DND-41 (cell line): ENCODE data around the gene HCN2.

Experiments
- ATAC-seq: fragments of 200-7000 bp; cut with Tn5 transposase; 3 replicates; pipeline ENCODE4 v1.9.1; 2021; ENCODE audit warnings: low read depth; ENCODE audit not compliant: insufficient read depth
- DNase-seq: peaks from one replicate; pipeline ENCODE4 v3.0.0-alpha.2; 2020
- H2AFZ ChIP-seq: 2 replicates; pipeline ENCODE4 v1.6.0; 2012; ENCODE audit warnings: low read depth, low read length
- H3K27ac ChIP-seq: 2 replicates; pipeline ENCODE4 v1.5.1; 2012; ENCODE audit warnings: low read length, inconsistent platforms
- H3K27me3 ChIP-seq: fragments of 200-600 bp; sonication (generic); 2 replicates; pipeline ENCODE4 v1.6.0; 2012; ENCODE audit warnings: low read length, mild to moderate bottlenecking, inconsistent platforms; ENCODE audit not compliant: insufficient read depth, poor library complexity
- H3K36me3 ChIP-seq: 2 replicates; pipeline ENCODE4 v1.5.1; 2012; ENCODE audit warnings: low read length, inconsistent platforms; ENCODE audit not compliant: insufficient read depth
- H3K4me1 ChIP-seq: 2 replicates; pipeline ENCODE4 v1.5.1; 2012; ENCODE audit warnings: mild to moderate bottlenecking, low read length; ENCODE audit not compliant: insufficient read depth
- H3K4me2 ChIP-seq: 2 replicates; pipeline ENCODE4 v1.6.0; 2012; ENCODE audit warnings: mild to moderate bottlenecking, moderate library complexity, low read length, inconsistent platforms; ENCODE audit not compliant: insufficient read depth
- H3K4me3 ChIP-seq, 2 experiments: fragments of 200-600 bp in 1 of 2; shearing (Covaris generic) in 1 of 2; 2 replicates each; pipeline ENCODE4 v1.5.1; 2012 to 2016; ENCODE audit warnings: inconsistent platforms in 2 of 2, low read length in 2 of 2, mild to moderate bottlenecking in 2 of 2, low read depth in 1 of 2, moderate library complexity in 1 of 2
- H3K79me2 ChIP-seq: 2 replicates; pipeline ENCODE4 v1.6.0; 2012; ENCODE audit warnings: low read length, inconsistent platforms; ENCODE audit not compliant: insufficient read depth
- H3K9ac ChIP-seq: 2 replicates; pipeline ENCODE4 v1.6.0; 2012; ENCODE audit warnings: low read depth, mild to moderate bottlenecking, inconsistent platforms, low read length, moderate library complexity
- H3K9me3 ChIP-seq: 2 replicates; pipeline ENCODE4 v1.5.1; 2012; ENCODE audit warnings: low read length, moderate library complexity, mild to moderate bottlenecking, inconsistent platforms; ENCODE audit not compliant: insufficient read depth, severe bottlenecking
- H4K20me1 ChIP-seq: 2 replicates; pipeline ENCODE4 v1.6.0; 2012; ENCODE audit warnings: low read length; ENCODE audit not compliant: insufficient read depth
- EZH2 ChIP-seq: IDR thresholded peaks from 3 replicates; pipeline ENCODE4 v1.6.1; 2012; ENCODE audit warnings: borderline replicate concordance, low read depth, mild to moderate bottlenecking, moderate library complexity, low read length, inconsistent platforms; ENCODE audit not compliant: severe bottlenecking
- TF ChIP-seq, protein P1 (sequence below): IDR thresholded peaks from 2 replicates; pipeline ENCODE4 v1.5.1; 2012; ENCODE audit warnings: borderline replicate concordance, low read length, moderate library complexity, mild to moderate bottlenecking; ENCODE audit not compliant: poor library complexity, severe bottlenecking; ENCODE audit errors: extremely low read depth

The HCN2 gene

GRCh38 chr19:573519-573825 is 16.2 kb upstream of the HCN2 start:
- peak overlapping the region; percentile 78 for H3K9ac ChIP-seq
- H3K4me1 ChIP-seq: peaks cover 36% of the 10 kb centered on the region
- H3K27ac ChIP-seq: peak overlapping the region; percentile 79
- H2AFZ ChIP-seq: no peak overlapping the region; the same call in 1 of the 2 replicates
- H4K20me1 ChIP-seq: peaks cover 51% of the 10 kb centered on the region
- ATAC-seq (no peak), DNase-seq (no peak)
- no peaks in the 10 kb centered on the region for H3K9me3 ChIP-seq
- no peaks in the 10 kb centered on the region for H3K27me3 ChIP-seq
- peaks cover 61% of the 10 kb centered on the region for H3K79me2 ChIP-seq
- peaks cover 31% of the 10 kb centered on the region for H3K36me3 ChIP-seq
- TF ChIP-seq, protein P1, sequence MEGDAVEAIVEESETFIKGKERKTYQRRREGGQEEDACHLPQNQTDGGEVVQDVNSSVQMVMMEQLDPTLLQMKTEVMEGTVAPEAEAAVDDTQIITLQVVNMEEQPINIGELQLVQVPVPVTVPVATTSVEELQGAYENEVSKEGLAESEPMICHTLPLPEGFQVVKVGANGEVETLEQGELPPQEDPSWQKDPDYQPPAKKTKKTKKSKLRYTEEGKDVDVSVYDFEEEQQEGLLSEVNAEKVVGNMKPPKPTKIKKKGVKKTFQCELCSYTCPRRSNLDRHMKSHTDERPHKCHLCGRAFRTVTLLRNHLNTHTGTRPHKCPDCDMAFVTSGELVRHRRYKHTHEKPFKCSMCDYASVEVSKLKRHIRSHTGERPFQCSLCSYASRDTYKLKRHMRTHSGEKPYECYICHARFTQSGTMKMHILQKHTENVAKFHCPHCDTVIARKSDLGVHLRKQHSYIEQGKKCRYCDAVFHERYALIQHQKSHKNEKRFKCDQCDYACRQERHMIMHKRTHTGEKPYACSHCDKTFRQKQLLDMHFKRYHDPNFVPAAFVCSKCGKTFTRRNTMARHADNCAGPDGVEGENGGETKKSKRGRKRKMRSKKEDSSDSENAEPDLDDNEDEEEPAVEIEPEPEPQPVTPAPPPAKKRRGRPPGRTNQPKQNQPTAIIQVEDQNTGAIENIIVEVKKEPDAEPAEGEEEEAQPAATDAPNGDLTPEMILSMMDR: no peak
- TF ChIP-seq EZH2: no peak
- H3K4me2 ChIP-seq: peak overlapping the region; percentile 72
- H3K4me3 ChIP-seq: peak overlapping the region; percentile 77 to 94

DNA sequence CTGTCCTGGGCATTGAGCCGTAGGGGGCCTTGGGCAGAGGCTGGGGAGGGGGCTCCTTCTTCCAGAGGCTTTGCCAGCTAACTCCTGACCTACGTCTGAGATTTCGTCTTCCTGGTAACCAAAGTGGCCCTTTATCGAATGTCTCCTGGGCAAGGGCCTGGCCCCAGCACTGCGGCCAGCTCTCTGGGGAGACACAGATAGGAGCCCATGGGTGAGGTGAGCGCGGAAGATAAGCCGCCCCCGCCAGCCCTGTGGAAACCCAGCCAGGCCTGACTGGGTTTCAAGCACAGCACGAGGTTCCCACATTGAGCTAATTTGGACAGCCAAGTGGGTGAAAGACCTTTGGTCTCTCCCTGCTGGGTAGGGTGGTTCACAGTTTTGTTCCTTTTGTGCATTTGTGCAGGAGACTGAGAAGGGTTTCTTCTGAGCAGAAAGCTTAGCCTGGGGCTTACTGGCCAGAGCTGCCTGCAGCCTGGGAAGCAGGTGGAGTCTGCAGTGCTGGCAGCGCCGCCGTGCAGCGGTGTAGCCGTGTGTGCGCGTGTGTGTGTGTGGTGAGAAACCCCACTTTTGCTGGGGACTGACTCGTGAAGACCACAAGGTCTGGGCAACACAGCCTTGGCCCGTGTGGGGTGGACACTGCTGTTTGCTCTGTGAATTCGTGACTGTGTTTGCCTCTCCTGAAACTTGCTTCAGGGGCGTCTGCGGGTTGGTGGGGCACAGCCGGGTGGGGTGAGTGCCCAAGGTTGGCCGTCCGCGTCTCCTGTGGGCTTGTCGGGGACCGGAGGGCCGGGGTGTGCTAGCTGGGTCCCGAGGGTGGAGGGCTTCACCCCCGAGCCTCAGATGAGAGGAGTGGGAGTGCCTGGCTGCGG is 14.8 kb upstream of the HCN2 start:
- Histone ChIP-seq H3K4me2 (peak overlapping the region; percentile 72), H3K36me3 (peaks cover 44% of the 10 kb centered on the region), H2AFZ (no peak overlapping the region), H3K4me3 (peak overlapping the region in 1 of 2 experiments; percentile 40; a peak in 2 of 4 replicates), H3K27me3 (no peaks in the 10 kb centered on the region), H3K79me2 (peaks cover 75% of the 10 kb centered on the region), H4K20me1 (peaks cover 65% of the 10 kb centered on the region), H3K9ac (peak overlapping the region; percentile 34), H3K27ac (peak overlapping the region; percentile 29), H3K9me3 (no peaks in the 10 kb centered on the region), H3K4me1 (peaks cover 36% of the 10 kb centered on the region)
- ATAC-seq (no peak), DNase-seq (no peak)
- TF ChIP-seq, protein P1: no peak
- TF ChIP-seq EZH2: no peak

DNA sequence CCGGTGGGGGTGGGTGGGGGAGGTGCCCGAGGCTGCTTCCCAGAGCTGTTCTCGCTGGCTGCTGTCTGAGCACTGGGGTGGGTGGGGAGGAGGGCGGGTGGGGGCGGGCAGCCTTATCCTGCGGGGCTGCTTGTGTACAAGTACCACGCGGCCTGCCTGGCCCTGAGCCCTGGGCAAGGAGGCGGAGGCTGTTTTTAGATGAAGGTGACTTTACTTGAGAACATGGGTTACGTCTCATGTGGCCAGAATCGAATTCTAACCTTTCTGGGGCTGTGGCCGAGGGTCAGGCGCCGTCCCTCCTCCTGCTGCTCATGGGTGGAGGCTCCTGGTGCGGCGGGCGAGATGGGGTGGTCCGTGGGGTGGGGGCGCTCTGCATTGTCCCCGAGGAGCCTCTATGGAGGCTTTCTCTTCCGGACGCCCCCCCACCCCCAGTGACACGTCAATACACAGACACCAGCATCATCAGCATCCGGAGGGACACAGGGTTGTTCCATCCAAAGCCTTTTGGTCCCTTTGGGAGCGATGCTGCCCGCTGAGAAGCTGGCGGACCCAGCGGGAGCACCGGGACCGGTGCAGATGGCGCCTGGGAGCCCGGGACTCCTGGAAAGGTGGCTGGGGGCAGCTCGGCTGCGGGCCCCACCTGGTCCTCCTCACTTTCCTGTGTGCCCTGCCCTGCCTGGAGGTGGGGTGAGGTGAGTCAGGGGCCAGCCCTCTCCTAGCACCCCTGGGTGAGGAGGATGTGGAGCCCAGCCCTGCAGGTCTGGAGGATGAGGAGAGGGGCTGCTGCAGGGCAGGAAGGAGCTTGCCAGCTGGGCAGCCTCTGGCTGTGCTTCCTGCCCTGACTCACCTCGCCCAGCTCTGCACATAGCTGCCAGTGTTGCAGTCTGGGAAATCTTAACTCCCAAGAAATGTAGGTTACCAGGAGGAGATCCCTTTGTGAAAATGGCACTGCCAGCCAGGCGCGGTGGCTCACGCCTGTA is 13.9 kb upstream of the HCN2 start:
- Histone ChIP-seq H3K27me3 (no peaks in the 10 kb centered on the region), H3K9me3 (no peaks in the 10 kb centered on the region), H3K36me3 (peaks cover 52% of the 10 kb centered on the region), H3K79me2 (peaks cover 82% of the 10 kb centered on the region), H3K4me1 (peaks cover 35% of the 10 kb centered on the region), H3K9ac (no peak overlapping the region), H3K4me3 (no peak overlapping the region), H3K4me2 (peak overlapping the region; percentile 72; the same call in 1 of the 2 replicates), H2AFZ (no peak overlapping the region), H4K20me1 (peaks cover 73% of the 10 kb centered on the region), H3K27ac (no peak overlapping the region)
- no peak for TF ChIP-seq EZH2
- TF ChIP-seq, protein P1: no peak
- DNase-seq: no peak
- ATAC-seq: no peak
